Measurements from ENCODE around the gene LEAP2. TPM values are rescaled to one million over a fixed set of nuclear protein-coding genes. Genes with fewer than 3 reads are reported as not detected.

LEAP2 gene
- total and polyA plus RNA-seq, 2 donors (not counting 1 experiment from before 2014, with no cell fraction given): 0.33 to 0.50 TPM

DNA sequence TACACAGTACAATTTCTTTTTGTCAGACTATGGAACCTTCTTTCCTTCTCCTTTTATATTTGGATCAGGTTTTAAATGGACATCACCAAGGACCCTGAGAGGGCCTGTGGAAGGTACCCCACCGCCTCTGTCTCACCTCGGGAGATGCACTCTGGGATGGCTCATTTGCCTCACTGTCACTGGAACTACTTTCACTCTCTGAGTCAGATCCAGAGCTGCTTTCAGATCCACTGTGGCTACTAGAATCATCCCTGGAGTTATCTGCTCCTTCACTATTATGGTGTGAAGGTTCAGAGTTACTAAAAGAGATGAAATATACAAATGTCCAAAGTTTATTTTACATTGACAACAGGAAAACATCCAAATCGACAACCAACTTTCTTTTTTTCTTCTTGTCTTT, 24.6 kb downstream of the LEAP2 start:
- Histone ChIP-seq H3K27ac (ENCODE audit: insufficient read depth, low read length) (no peak overlapping the region), H2AFZ (ENCODE audit: low read length) (no peak overlapping the region), H3K4me3 (replicated peaks in 1 of 4; ENCODE audit: control extremely low read depth in 1 of 4, insufficient read depth in 1 of 4, low read depth in 3 of 4, low read length in 4 of 4) (no peak overlapping the region), H3K27me3 (ENCODE audit: control insufficient read depth, insufficient read depth, low read length) (no peaks in the 10 kb centered on the region), H3K36me3 (ENCODE audit: control insufficient read depth, insufficient read depth, low read length) (peaks cover 22% of the 10 kb centered on the region), H3K79me2 (ENCODE audit: control insufficient read depth, insufficient read depth, low read length) (peaks cover 7% of the 10 kb centered on the region), H4K20me1 (ENCODE audit: control insufficient read depth, extremely low read depth, insufficient read depth, low read length) (no peaks in the 10 kb centered on the region), H3K9me3 (ENCODE audit: control insufficient read depth, insufficient read depth, low read depth, low read length) (no peaks in the 10 kb centered on the region), H3K9ac (ENCODE audit: insufficient read depth, low read length) (no peak overlapping the region), H3K4me2 (ENCODE audit: extremely low read depth, insufficient read depth, low read length) (no peak overlapping the region), H3K4me1 (ENCODE audit: control insufficient read depth, extremely low read depth, insufficient read depth, low read length) (peaks cover 8% of the 10 kb centered on the region)
- TF ChIP-seq, protein P1, sequence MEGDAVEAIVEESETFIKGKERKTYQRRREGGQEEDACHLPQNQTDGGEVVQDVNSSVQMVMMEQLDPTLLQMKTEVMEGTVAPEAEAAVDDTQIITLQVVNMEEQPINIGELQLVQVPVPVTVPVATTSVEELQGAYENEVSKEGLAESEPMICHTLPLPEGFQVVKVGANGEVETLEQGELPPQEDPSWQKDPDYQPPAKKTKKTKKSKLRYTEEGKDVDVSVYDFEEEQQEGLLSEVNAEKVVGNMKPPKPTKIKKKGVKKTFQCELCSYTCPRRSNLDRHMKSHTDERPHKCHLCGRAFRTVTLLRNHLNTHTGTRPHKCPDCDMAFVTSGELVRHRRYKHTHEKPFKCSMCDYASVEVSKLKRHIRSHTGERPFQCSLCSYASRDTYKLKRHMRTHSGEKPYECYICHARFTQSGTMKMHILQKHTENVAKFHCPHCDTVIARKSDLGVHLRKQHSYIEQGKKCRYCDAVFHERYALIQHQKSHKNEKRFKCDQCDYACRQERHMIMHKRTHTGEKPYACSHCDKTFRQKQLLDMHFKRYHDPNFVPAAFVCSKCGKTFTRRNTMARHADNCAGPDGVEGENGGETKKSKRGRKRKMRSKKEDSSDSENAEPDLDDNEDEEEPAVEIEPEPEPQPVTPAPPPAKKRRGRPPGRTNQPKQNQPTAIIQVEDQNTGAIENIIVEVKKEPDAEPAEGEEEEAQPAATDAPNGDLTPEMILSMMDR (conservative IDR thresholded peaks at IDR 0.05 in 1 of 2, IDR thresholded peaks at IDR 0.05 in 1 of 2; ENCODE audit: low read depth in 1 of 2, low read length in 2 of 2): no peak
- no peak for TF ChIP-seq EZH2 (IDR thresholded peaks at IDR 0.05; ENCODE audit: low read length, missing control alignments)
- DNase-seq (ENCODE audit: low read depth in 2 of 2): no peak

- DNase-seq (ENCODE audit: low read depth in 2 of 2): no peak
- peaks cover 9% of the 10 kb centered on the region for H3K79me2 ChIP-seq (ENCODE audit: control insufficient read depth, insufficient read depth, low read length)
- TF ChIP-seq, protein P1 (conservative IDR thresholded peaks at IDR 0.05 in 1 of 2, IDR thresholded peaks at IDR 0.05 in 1 of 2; ENCODE audit: low read depth in 1 of 2, low read length in 2 of 2): no peak
- no peak for TF ChIP-seq EZH2 (IDR thresholded peaks at IDR 0.05; ENCODE audit: low read length, missing control alignments)
- H3K27ac ChIP-seq (ENCODE audit: insufficient read depth, low read length): no peak overlapping the region
- no peaks in the 10 kb centered on the region for H4K20me1 ChIP-seq (ENCODE audit: control insufficient read depth, extremely low read depth, insufficient read depth, low read length)
- H3K4me3 ChIP-seq (replicated peaks in 1 of 4; ENCODE audit: control extremely low read depth in 1 of 4, insufficient read depth in 1 of 4, low read depth in 3 of 4, low read length in 4 of 4): no peak overlapping the region
- H3K36me3 ChIP-seq (ENCODE audit: control insufficient read depth, insufficient read depth, low read length): peaks cover 15% of the 10 kb centered on the region
- H3K4me1 ChIP-seq (ENCODE audit: control insufficient read depth, extremely low read depth, insufficient read depth, low read length): peaks cover 5% of the 10 kb centered on the region
- H2AFZ ChIP-seq (ENCODE audit: low read length): no peak overlapping the region
- no peaks in the 10 kb centered on the region for H3K27me3 ChIP-seq (ENCODE audit: control insufficient read depth, insufficient read depth, low read length)
- H3K4me2 ChIP-seq (ENCODE audit: extremely low read depth, insufficient read depth, low read length): no peak overlapping the region
- H3K9ac ChIP-seq (ENCODE audit: insufficient read depth, low read length): no peak overlapping the region
- no peaks in the 10 kb centered on the region for H3K9me3 ChIP-seq (ENCODE audit: control insufficient read depth, insufficient read depth, low read depth, low read length)
These were observed 27.6 kb downstream of the LEAP2 start for GRCh38 chr5:132901036-132901435.

DNA sequence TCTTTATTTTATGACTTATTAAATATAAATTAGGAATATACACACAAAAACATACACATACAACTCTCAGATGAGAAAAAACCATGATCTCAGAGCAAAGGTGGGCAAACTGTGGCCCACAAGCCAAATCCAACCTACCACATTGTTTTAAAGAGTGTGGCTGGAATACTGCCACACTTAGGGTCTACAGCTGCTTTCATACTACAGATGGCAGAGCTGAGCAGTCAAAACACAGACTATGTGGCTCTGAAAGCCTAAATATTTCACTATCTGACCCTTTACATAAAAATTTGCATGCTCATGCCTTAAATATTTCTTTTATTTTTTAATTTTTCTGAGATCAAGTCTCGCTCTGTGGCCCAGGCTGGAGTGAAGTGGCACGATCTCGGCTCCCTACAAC, 28.3 kb downstream of the LEAP2 start:
- TF ChIP-seq, protein P1 (conservative IDR thresholded peaks at IDR 0.05 in 1 of 2, IDR thresholded peaks at IDR 0.05 in 1 of 2; ENCODE audit: low read depth in 1 of 2, low read length in 2 of 2): no peak
- no peak for TF ChIP-seq EZH2 (IDR thresholded peaks at IDR 0.05; ENCODE audit: low read length, missing control alignments)
- Histone ChIP-seq H3K4me2 (ENCODE audit: extremely low read depth, insufficient read depth, low read length) (no peak overlapping the region), H2AFZ (ENCODE audit: low read length) (no peak overlapping the region), H3K4me3 (replicated peaks in 1 of 4; ENCODE audit: control extremely low read depth in 1 of 4, insufficient read depth in 1 of 4, low read depth in 3 of 4, low read length in 4 of 4) (no peak overlapping the region), H3K4me1 (ENCODE audit: control insufficient read depth, extremely low read depth, insufficient read depth, low read length) (no peaks in the 10 kb centered on the region), H3K9ac (ENCODE audit: insufficient read depth, low read length) (no peak overlapping the region), H3K27me3 (ENCODE audit: control insufficient read depth, insufficient read depth, low read length) (no peaks in the 10 kb centered on the region), H3K79me2 (ENCODE audit: control insufficient read depth, insufficient read depth, low read length) (peaks cover 12% of the 10 kb centered on the region), H3K27ac (ENCODE audit: insufficient read depth, low read length) (no peak overlapping the region), H3K36me3 (ENCODE audit: control insufficient read depth, insufficient read depth, low read length) (peaks cover 8% of the 10 kb centered on the region), H3K9me3 (ENCODE audit: control insufficient read depth, insufficient read depth, low read depth, low read length) (no peaks in the 10 kb centered on the region), H4K20me1 (ENCODE audit: control insufficient read depth, extremely low read depth, insufficient read depth, low read length) (no peaks in the 10 kb centered on the region)
- DNase-seq (ENCODE audit: low read depth in 2 of 2): no peak
